ENCODE data around the gene SPAG8.

SPAG8 gene

DNA sequence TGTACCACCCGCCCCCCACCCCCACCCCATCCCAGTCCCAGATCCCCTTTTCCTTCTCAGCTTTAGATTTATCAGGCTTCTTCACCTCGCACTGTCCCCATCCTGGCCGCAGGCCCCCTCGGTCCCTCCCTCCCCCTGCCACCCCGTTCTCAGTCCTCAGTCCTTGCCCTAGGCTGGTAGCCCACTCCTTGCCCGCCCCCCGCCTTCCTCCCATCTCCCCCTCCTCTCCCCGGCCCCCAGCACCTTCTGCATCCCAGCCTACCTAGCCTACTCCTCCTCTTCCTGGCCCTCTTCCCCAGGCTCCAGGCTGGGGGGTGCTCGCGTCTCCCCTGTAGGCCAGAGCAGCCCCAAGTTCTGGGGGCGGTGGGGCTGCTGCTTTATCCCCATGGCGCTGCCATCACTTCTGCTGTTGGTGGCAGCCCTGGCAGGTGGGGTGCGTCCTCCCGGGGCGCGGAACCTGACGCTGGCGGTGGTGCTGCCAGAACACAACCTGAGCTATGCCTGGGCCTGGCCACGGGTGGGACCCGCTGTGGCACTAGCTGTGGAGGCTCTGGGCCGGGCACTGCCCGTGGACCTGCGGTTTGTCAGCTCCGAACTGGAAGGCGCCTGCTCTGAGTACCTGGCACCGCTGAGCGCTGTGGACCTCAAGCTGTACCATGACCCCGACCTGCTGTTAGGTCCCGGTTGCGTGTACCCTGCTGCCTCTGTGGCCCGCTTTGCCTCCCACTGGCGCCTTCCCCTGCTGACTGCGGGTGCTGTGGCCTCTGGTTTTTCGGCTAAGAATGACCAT lies 19.8 kb downstream of the SPAG8 start:
- no peak overlapping the region for H3K4me2 ChIP-seq
- H3K27me3 ChIP-seq (ENCODE audit: insufficient read depth, low read depth), result no peaks in the 10 kb centered on the region
- TF ChIP-seq, protein P1, sequence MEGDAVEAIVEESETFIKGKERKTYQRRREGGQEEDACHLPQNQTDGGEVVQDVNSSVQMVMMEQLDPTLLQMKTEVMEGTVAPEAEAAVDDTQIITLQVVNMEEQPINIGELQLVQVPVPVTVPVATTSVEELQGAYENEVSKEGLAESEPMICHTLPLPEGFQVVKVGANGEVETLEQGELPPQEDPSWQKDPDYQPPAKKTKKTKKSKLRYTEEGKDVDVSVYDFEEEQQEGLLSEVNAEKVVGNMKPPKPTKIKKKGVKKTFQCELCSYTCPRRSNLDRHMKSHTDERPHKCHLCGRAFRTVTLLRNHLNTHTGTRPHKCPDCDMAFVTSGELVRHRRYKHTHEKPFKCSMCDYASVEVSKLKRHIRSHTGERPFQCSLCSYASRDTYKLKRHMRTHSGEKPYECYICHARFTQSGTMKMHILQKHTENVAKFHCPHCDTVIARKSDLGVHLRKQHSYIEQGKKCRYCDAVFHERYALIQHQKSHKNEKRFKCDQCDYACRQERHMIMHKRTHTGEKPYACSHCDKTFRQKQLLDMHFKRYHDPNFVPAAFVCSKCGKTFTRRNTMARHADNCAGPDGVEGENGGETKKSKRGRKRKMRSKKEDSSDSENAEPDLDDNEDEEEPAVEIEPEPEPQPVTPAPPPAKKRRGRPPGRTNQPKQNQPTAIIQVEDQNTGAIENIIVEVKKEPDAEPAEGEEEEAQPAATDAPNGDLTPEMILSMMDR (conservative IDR thresholded peaks at IDR 0.05; ENCODE audit: low read depth, low read length), result no peak
- H3K79me2 ChIP-seq (ENCODE audit: insufficient read depth, low read depth), result no peaks in the 10 kb centered on the region
- H4K20me1 ChIP-seq (ENCODE audit: insufficient read depth), result no peaks in the 10 kb centered on the region
- H2AFZ ChIP-seq (ENCODE audit: low read depth), result no peak overlapping the region
- no peak overlapping the region for H3K4me3 ChIP-seq (IDR thresholded peaks at IDR 0.05; ENCODE audit: insufficient read depth, low read depth, low read length)
- no peak overlapping the region for H3K27ac ChIP-seq
- peaks cover 26% of the 10 kb centered on the region for H3K4me1 ChIP-seq (ENCODE audit: low read depth, poor library complexity, severe bottlenecking)
- no peak overlapping the region for H3K9ac ChIP-seq
- H3K36me3 ChIP-seq (ENCODE audit: insufficient read depth), result no peaks in the 10 kb centered on the region

- Histone ChIP-seq H3K27ac (no peak within 1 kb of the TSS), H3K36me3 (ENCODE audit: insufficient read depth) (no peaks in the 10 kb centered on the region), H3K27me3 (ENCODE audit: insufficient read depth, low read depth) (no peaks in the 10 kb centered on the region), H3K4me1 (ENCODE audit: low read depth, poor library complexity, severe bottlenecking) (peaks cover 21% of the 10 kb centered on the region), H4K20me1 (ENCODE audit: insufficient read depth) (no peaks in the 10 kb centered on the region), H3K4me3 (IDR thresholded peaks at IDR 0.05; ENCODE audit: insufficient read depth, low read depth, low read length) (no peak within 1 kb of the TSS), H3K79me2 (ENCODE audit: insufficient read depth, low read depth) (no peaks in the 10 kb centered on the region), H3K9ac (no peak within 1 kb of the TSS), H2AFZ (ENCODE audit: low read depth) (no peak within 1 kb of the TSS), H3K4me2 (no peak within 1 kb of the TSS)
- TF ChIP-seq, protein P1 (conservative IDR thresholded peaks at IDR 0.05; ENCODE audit: low read depth, low read length), result no peak
Observed at GRCh38 chr9:35791297-35791921, 20.7 kb downstream of the SPAG8 start, which contains the start of gene NPR2. TSS of gene NPR2 (plus strand) at chr9:35791591. CDS start at chr9:35792409, 818 bp downstream.

DNA sequence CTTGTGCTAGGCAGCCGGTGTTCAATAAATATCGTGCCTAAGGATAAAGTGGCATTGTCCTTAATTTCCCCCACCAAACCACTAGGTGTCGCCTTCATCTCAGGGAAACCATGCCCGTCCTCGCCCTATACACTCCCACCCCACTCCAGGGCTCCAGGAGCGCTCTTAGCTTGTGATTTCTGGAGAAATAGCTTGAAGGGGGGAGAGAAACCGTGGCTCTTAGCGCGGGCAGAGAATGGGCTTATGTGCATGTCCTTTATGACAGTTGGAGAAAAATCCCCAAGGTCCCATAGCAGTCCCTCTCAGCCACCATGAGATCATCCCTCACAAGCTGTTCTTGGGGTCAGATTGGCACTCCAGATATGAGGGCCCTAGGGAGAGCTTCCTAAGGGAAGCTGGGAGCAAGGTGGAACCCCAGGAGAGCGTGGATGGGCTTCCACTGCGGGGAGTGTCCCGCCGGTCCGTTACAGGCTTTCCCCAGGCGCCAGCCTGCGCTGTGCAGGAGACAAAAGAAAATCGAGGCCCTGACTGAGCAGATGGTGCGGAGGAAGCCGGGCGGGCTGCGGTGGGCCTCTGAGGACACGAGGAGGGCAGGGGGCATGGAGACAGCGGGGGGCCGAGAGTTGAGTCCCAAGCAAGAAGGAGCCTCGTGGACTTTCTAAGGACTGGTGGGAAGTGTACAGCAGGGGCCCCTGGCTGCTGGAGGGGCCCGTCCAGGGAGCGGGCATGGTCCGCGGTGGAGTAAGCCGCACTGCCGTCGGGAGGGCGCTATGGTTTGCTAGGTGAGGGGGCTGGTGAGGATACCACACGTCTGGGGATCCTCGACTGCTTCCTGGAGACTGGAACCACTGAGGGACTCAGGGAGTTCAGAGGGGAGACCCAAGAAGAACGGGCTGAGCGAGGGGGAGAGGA lies 21.4 kb downstream of the SPAG8 start:
- H3K27me3 ChIP-seq (ENCODE audit: insufficient read depth, low read depth), result no peaks in the 10 kb centered on the region
- no peaks in the 10 kb centered on the region for H3K79me2 ChIP-seq (ENCODE audit: insufficient read depth, low read depth)
- TF ChIP-seq, protein P1 (conservative IDR thresholded peaks at IDR 0.05; ENCODE audit: low read depth, low read length), result peak; percentile 85
- no peaks in the 10 kb centered on the region for H3K36me3 ChIP-seq (ENCODE audit: insufficient read depth)
- H3K9ac ChIP-seq, result no peak overlapping the region
- no peak overlapping the region for H3K4me3 ChIP-seq (IDR thresholded peaks at IDR 0.05; ENCODE audit: insufficient read depth, low read depth, low read length)
- H2AFZ ChIP-seq (ENCODE audit: low read depth), result no peak overlapping the region
- 0 out of 2 replicates have a peak overlapping the region, but pooled peaks have one; percentile 38 for H3K27ac ChIP-seq
- peak overlapping the region; percentile 12; the same call in 1 of the 2 replicates for H3K4me2 ChIP-seq
- H4K20me1 ChIP-seq (ENCODE audit: insufficient read depth), result no peaks in the 10 kb centered on the region
- peaks cover 21% of the 10 kb centered on the region for H3K4me1 ChIP-seq (ENCODE audit: low read depth, poor library complexity, severe bottlenecking)

GRCh38 chr9:35790025-35790384 lies 22.1 kb downstream of the SPAG8 start:
- H3K4me2 ChIP-seq, result peak overlapping the region; percentile 12; the same call in 1 of the 2 replicates
- no peak overlapping the region for H2AFZ ChIP-seq (ENCODE audit: low read depth)
- no peak overlapping the region for H3K4me3 ChIP-seq (IDR thresholded peaks at IDR 0.05; ENCODE audit: insufficient read depth, low read depth, low read length)
- H3K9ac ChIP-seq, result peak overlapping the region; percentile 5; the same call in 1 of the 2 replicates
- no peaks in the 10 kb centered on the region for H3K27me3 ChIP-seq (ENCODE audit: insufficient read depth, low read depth)
- no peaks in the 10 kb centered on the region for H3K36me3 ChIP-seq (ENCODE audit: insufficient read depth)
- peaks cover 21% of the 10 kb centered on the region for H3K4me1 ChIP-seq (ENCODE audit: low read depth, poor library complexity, severe bottlenecking)
- H4K20me1 ChIP-seq (ENCODE audit: insufficient read depth), result no peaks in the 10 kb centered on the region
- H3K79me2 ChIP-seq (ENCODE audit: insufficient read depth, low read depth), result no peaks in the 10 kb centered on the region
- TF ChIP-seq, protein P1 (conservative IDR thresholded peaks at IDR 0.05; ENCODE audit: low read depth, low read length), result no peak
- H3K27ac ChIP-seq, result peak overlapping the region; percentile 38; the same call in 1 of the 2 replicates

All from KMS-11 (cell line).